HCT116 (cell line): Measurements from ENCODE around the gene TMEM239.

Experiments
- ATF3 ChIP-seq: IDR thresholded peaks from 2 replicates; pipeline ENCODE4 v1.6.1; 2012
- CBX3 ChIP-seq: IDR thresholded peaks from 2 replicates; pipeline ENCODE4 v1.6.1; 2012; ENCODE audit warnings: low read depth
- EGR1 ChIP-seq: IDR thresholded peaks from 2 replicates; pipeline ENCODE4 v1.6.1; 2012; ENCODE audit warnings: low read depth
- EZH2 ChIP-seq: fragments of 200-600 bp; sonication (generic); IDR thresholded peaks from 2 replicates; pipeline ENCODE4 v1.6.1; 2017; ENCODE audit warnings: antibody characterized with exemption, mixed run types
- EZH2phosphoT487 ChIP-seq: fragments of 200-600 bp; IDR thresholded peaks from 2 replicates; pipeline ENCODE4 v1.6.1; 2018; ENCODE audit warnings: antibody characterized with exemption, borderline replicate concordance
- POLR2A ChIP-seq: IDR thresholded peaks from 2 replicates; pipeline ENCODE4 v1.7.0; 2011; ENCODE audit warnings: borderline replicate concordance; ENCODE audit not compliant: insufficient read depth, insufficient read length; ENCODE audit errors: extremely low read depth
- POLR2AphosphoS5 ChIP-seq: IDR thresholded peaks from 2 replicates; pipeline ENCODE4 v1.6.1; 2011; ENCODE audit warnings: mild to moderate bottlenecking, low read depth, low read length, moderate library complexity
- SIN3A ChIP-seq: IDR thresholded peaks from 2 replicates; pipeline ENCODE4 v1.6.1; 2012; ENCODE audit warnings: low read depth
- SP1 ChIP-seq: IDR thresholded peaks from 2 replicates; pipeline ENCODE4 v1.6.1; 2012; ENCODE audit warnings: low read depth
- YY1 ChIP-seq: IDR thresholded peaks from 2 replicates; pipeline ENCODE4 v1.6.1; 2011; ENCODE audit warnings: low read length, low read depth, moderate library complexity, mild to moderate bottlenecking; ENCODE audit not compliant: insufficient replicate concordance; ENCODE audit errors: extremely low read depth
- ZFX ChIP-seq: fragments of 450-650 bp; IDR thresholded peaks from 2 replicates; pipeline ENCODE4 v1.6.1; 2017
- ZNF274 ChIP-seq: fragments of 200-500 bp; sonication (Bioruptor generic); IDR thresholded peaks from 2 replicates; pipeline ENCODE4 v1.6.1; 2014; ENCODE audit warnings: mild to moderate bottlenecking, low read depth, low read length, inconsistent platforms
- TF ChIP-seq, protein P1 (sequence below), 3 experiments: fragments of 200-600 bp in 1 of 3; sonication (generic) in 1 of 3; IDR thresholded peaks in 2 of 3; conservative IDR thresholded peaks in 1 of 3; 2 replicates each; pipeline ENCODE4 v1.5.1; 2012 to 2017; ENCODE audit warnings: low read depth in 2 of 3, low read length in 2 of 3, antibody characterized with exemption in 1 of 3, borderline replicate concordance in 1 of 3, control low read depth in 1 of 3, mild to moderate bottlenecking in 1 of 3, mixed read lengths in 1 of 3, mixed run types in 1 of 3, moderate library complexity in 1 of 3; ENCODE audit not compliant: insufficient read depth in 1 of 3
- TF ChIP-seq, protein P2 (sequence below): IDR thresholded peaks from 2 replicates; pipeline ENCODE4 v1.6.1; 2012

GRCh38 chr20:2816583-2817340 is 598 bp downstream of the TMEM239 start:
- TF ChIP-seq, protein P1, sequence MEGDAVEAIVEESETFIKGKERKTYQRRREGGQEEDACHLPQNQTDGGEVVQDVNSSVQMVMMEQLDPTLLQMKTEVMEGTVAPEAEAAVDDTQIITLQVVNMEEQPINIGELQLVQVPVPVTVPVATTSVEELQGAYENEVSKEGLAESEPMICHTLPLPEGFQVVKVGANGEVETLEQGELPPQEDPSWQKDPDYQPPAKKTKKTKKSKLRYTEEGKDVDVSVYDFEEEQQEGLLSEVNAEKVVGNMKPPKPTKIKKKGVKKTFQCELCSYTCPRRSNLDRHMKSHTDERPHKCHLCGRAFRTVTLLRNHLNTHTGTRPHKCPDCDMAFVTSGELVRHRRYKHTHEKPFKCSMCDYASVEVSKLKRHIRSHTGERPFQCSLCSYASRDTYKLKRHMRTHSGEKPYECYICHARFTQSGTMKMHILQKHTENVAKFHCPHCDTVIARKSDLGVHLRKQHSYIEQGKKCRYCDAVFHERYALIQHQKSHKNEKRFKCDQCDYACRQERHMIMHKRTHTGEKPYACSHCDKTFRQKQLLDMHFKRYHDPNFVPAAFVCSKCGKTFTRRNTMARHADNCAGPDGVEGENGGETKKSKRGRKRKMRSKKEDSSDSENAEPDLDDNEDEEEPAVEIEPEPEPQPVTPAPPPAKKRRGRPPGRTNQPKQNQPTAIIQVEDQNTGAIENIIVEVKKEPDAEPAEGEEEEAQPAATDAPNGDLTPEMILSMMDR (IDR thresholded peaks at IDR 0.05 in 2 of 3, conservative IDR thresholded peaks at IDR 0.05 in 1 of 3; ENCODE audit: borderline replicate concordance in 1 of 3, insufficient read depth in 1 of 3, low read depth in 2 of 3, low read length in 2 of 3): peak in 2 of 3 experiments; percentile 51; a peak in 4 of 6 replicates
- TF ChIP-seq ZNF274: no peak
- TF ChIP-seq EZH2: no peak
- no peak for TF ChIP-seq YY1
- TF ChIP-seq SIN3A: no peak
- TF ChIP-seq POLR2A: no peak
- no peak for TF ChIP-seq POLR2AphosphoS5
- no peak for TF ChIP-seq ZFX
- TF ChIP-seq ATF3: no peak
- no peak for TF ChIP-seq SP1
- TF ChIP-seq, protein P2, sequence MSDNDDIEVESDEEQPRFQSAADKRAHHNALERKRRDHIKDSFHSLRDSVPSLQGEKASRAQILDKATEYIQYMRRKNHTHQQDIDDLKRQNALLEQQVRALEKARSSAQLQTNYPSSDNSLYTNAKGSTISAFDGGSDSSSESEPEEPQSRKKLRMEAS: no peak
- no peak for TF ChIP-seq EGR1
- no peak for TF ChIP-seq EZH2phosphoT487
- no peak for TF ChIP-seq CBX3
